ENCODE results near the gene GNAQ.

DNA sequence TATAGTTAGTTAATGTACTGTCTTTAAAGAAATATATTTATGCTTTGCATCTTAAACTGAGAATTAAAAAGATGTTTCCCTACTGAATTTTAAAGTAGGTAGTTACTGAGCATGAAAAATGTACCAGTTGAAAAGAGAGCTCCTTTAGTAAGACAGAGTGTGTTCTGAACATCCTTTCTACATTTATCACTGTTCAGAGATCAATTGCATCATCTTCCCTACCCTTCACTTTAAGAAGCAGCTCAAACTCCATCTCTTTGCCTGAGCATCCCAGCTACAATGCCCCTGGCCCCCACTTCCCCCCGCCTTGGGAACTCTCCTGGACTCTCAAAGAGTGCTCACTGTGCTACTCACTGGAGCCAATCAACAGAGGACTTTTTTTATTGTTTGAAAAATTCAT, 164.7 kb downstream of the GNAQ start:
- TF ChIP-seq POLR2A (IDR thresholded peaks at IDR 0.05; ENCODE audit: low read depth) = no peak
- TF ChIP-seq, protein P1, sequence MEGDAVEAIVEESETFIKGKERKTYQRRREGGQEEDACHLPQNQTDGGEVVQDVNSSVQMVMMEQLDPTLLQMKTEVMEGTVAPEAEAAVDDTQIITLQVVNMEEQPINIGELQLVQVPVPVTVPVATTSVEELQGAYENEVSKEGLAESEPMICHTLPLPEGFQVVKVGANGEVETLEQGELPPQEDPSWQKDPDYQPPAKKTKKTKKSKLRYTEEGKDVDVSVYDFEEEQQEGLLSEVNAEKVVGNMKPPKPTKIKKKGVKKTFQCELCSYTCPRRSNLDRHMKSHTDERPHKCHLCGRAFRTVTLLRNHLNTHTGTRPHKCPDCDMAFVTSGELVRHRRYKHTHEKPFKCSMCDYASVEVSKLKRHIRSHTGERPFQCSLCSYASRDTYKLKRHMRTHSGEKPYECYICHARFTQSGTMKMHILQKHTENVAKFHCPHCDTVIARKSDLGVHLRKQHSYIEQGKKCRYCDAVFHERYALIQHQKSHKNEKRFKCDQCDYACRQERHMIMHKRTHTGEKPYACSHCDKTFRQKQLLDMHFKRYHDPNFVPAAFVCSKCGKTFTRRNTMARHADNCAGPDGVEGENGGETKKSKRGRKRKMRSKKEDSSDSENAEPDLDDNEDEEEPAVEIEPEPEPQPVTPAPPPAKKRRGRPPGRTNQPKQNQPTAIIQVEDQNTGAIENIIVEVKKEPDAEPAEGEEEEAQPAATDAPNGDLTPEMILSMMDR (IDR thresholded peaks at IDR 0.05) = no peak
